Peyer's patch (tissue), 4 donors: ENCODE data around the gene KDM5A.

ENCODE experiments used
- CTCF ChIP-seq, 6 experiments: fragments of 450-650 bp in 4 of 6; fragments of 200-600 bp in 2 of 6; sonication (generic) in 1 of 6; IDR thresholded peaks; one replicate each; pipeline ENCODE4 v1.5.1; 2017 to 2019; ENCODE audit warnings: antibody characterized with exemption in 6 of 6, mild to moderate bottlenecking in 3 of 6, moderate library complexity in 1 of 6
- POLR2A ChIP-seq, 2 donors: fragments of 450-650 bp; IDR thresholded peaks; one replicate each; pipeline ENCODE4 v1.5.1; 2017; ENCODE audit warnings: antibody characterized with exemption in 2 of 2, mild to moderate bottlenecking in 2 of 2, moderate library complexity in 2 of 2

- TF ChIP-seq CTCF (IDR thresholded peaks at IDR 0.05) (no peak), POLR2A (IDR thresholded peaks at IDR 0.05) (no peak)
These were observed 102.4 kb downstream of the KDM5A start for GRCh38 chr12:286531-287300.
